ENCODE measurements around the gene ZBTB25.

The ZBTB25 gene

GRCh38 chr14:64518229-64518628 is 14.6 kb upstream of the ZBTB25 start:
- TF ChIP-seq EGR1 (IDR thresholded peaks at IDR 0.05) (no peak), TEAD4 (IDR thresholded peaks at IDR 0.05) (no peak), EP300 (IDR thresholded peaks at IDR 0.05; ENCODE audit: borderline replicate concordance) (no peak), CEBPB (IDR thresholded peaks at IDR 0.05) (no peak), TAF1 (IDR thresholded peaks at IDR 0.05; ENCODE audit: low read depth) (no peak), CREB1 (IDR thresholded peaks at IDR 0.05; ENCODE audit: low read depth) (no peak), MAX (IDR thresholded peaks at IDR 0.05) (no peak), YY1 (IDR thresholded peaks at IDR 0.05; ENCODE audit: low read depth) (no peak), FOXM1 (IDR thresholded peaks at IDR 0.05; ENCODE audit: borderline replicate concordance, low read depth) (no peak), NFIC (IDR thresholded peaks at IDR 0.05) (no peak), TCF12 (IDR thresholded peaks at IDR 0.05; ENCODE audit: low read depth) (no peak), RAD21 (IDR thresholded peaks at IDR 0.05; ENCODE audit: low read depth) (no peak), REST (IDR thresholded peaks at IDR 0.05; ENCODE audit: low read depth) (no peak), ZBTB7A (IDR thresholded peaks at IDR 0.05; ENCODE audit: low read depth) (no peak), USF1 (IDR thresholded peaks at IDR 0.05) (no peak)

- TF ChIP-seq USF1 (IDR thresholded peaks at IDR 0.05) (no peak), YY1 (IDR thresholded peaks at IDR 0.05; ENCODE audit: low read depth) (no peak), CEBPB (IDR thresholded peaks at IDR 0.05) (no peak), TAF1 (IDR thresholded peaks at IDR 0.05; ENCODE audit: low read depth) (no peak)
These were observed 13.3 kb upstream of the ZBTB25 start for GRCh38 chr14:64516969-64517368.

- TF ChIP-seq RAD21 (IDR thresholded peaks at IDR 0.05; ENCODE audit: low read depth), result no peak
These were observed 11.4 kb upstream of the ZBTB25 start for GRCh38 chr14:64515053-64515452.

GRCh38 chr14:64513271-64513670 is 9.6 kb upstream of the ZBTB25 start:
- TF ChIP-seq EP300 (IDR thresholded peaks at IDR 0.05; ENCODE audit: borderline replicate concordance) (no peak), CREB1 (IDR thresholded peaks at IDR 0.05; ENCODE audit: low read depth) (no peak)

- TF ChIP-seq TEAD4 (IDR thresholded peaks at IDR 0.05), result no peak
- TF ChIP-seq NFIC (IDR thresholded peaks at IDR 0.05), result no peak
- TF ChIP-seq TCF12 (IDR thresholded peaks at IDR 0.05; ENCODE audit: low read depth), result no peak
- peak; percentile 60 for TF ChIP-seq RAD21 (IDR thresholded peaks at IDR 0.05; ENCODE audit: low read depth)
- no peak for TF ChIP-seq ZBTB7A (IDR thresholded peaks at IDR 0.05; ENCODE audit: low read depth)
- TF ChIP-seq EGR1 (IDR thresholded peaks at IDR 0.05), result no peak
- TF ChIP-seq USF1 (IDR thresholded peaks at IDR 0.05), result no peak
- TF ChIP-seq CREB1 (IDR thresholded peaks at IDR 0.05; ENCODE audit: low read depth), result no peak
These were observed 7.4 kb upstream of the ZBTB25 start for GRCh38 chr14:64510825-64511671.

GRCh38 chr14:64509036-64509435 is 5.4 kb upstream of the ZBTB25 start:
- TF ChIP-seq CREB1 (IDR thresholded peaks at IDR 0.05; ENCODE audit: low read depth) (no peak), TEAD4 (IDR thresholded peaks at IDR 0.05) (no peak), REST (IDR thresholded peaks at IDR 0.05; ENCODE audit: low read depth) (no peak), RAD21 (IDR thresholded peaks at IDR 0.05; ENCODE audit: low read depth) (no peak), CEBPB (IDR thresholded peaks at IDR 0.05) (no peak), ZBTB7A (IDR thresholded peaks at IDR 0.05; ENCODE audit: low read depth) (no peak), FOXM1 (IDR thresholded peaks at IDR 0.05; ENCODE audit: borderline replicate concordance, low read depth) (no peak), TAF1 (IDR thresholded peaks at IDR 0.05; ENCODE audit: low read depth) (no peak), YY1 (IDR thresholded peaks at IDR 0.05; ENCODE audit: low read depth) (no peak)

Data from Ishikawa (cell line).